IMR-90 (cell line): ENCODE measurements around the gene ZNF136. TPM values are rescaled to one million over a fixed set of nuclear protein-coding genes. Genes with fewer than 3 reads are reported as not detected.

Source experiments
- ATAC-seq: fragments of 200-7000 bp; cut with Tn5 transposase; 2 replicates; pipeline ENCODE4 v1.9.1; 2020; ENCODE audit warnings: low read depth, mild to moderate bottlenecking, moderate library complexity
- BruUV-seq: library from RNA; stranded (reverse); fragments of 400-500 nt; replicated peaks from 2 replicates; lab custom pipeline; 2021; lab: Mats Ljungman, UMichigan
- CTCF ChIA-PET: fragments of 300-600 bp; formaldehyde crosslinking; extraction: SDS; loops from one replicate; lab custom pipeline; 2021; ENCODE audit warnings: antibody characterized with exemption; lab: Yijun Ruan, JAX
- POLR2A ChIA-PET: fragments of 300-600 bp; sonication (Branson Sonifier 250); formaldehyde crosslinking; loops from one replicate; lab custom pipeline; 2022; ENCODE audit warnings: antibody characterized with exemption; ENCODE audit not compliant: unreplicated experiment; lab: Charles Lee
- DNase-seq: peaks from one replicate; pipeline ENCODE4 v3.0.0; 2013
- H2AFZ ChIP-seq: replicated peaks from 2 replicates; pipeline ENCODE3; 2013; ENCODE audit warnings: low read length, mild to moderate bottlenecking; ENCODE audit not compliant: poor library complexity
- H2AK5ac ChIP-seq: 2 replicates; pipeline ENCODE4 v1.6.1; 2013; ENCODE audit warnings: low read depth, low read length, inconsistent platforms
- H2AK9ac ChIP-seq: replicated peaks from 2 replicates; pipeline ENCODE3; 2013; ENCODE audit warnings: mild to moderate bottlenecking, low read depth, low read length, moderate library complexity; ENCODE audit not compliant: poor library complexity
- H2BK120ac ChIP-seq: 2 replicates; pipeline ENCODE4 v1.6.1; 2013; ENCODE audit warnings: low read depth, low read length, inconsistent platforms
- H2BK15ac ChIP-seq: 3 replicates; pipeline ENCODE4 v1.6.1; 2013; ENCODE audit warnings: low read depth, low read length, inconsistent platforms
- H2BK20ac ChIP-seq: 2 replicates; pipeline ENCODE4 v1.6.1; 2013; ENCODE audit warnings: low read depth, mild to moderate bottlenecking, inconsistent platforms, low read length, moderate library complexity
- H2BK5ac ChIP-seq: 2 replicates; pipeline ENCODE4 v1.6.1; 2013; ENCODE audit warnings: mild to moderate bottlenecking, low read depth, low read length, inconsistent platforms; ENCODE audit not compliant: poor library complexity, severe bottlenecking
- H3K14ac ChIP-seq: replicated peaks from 2 replicates; pipeline ENCODE4 v1.6.1; 2013; ENCODE audit warnings: low read depth, low read length, inconsistent platforms
- H3K18ac ChIP-seq: 2 replicates; pipeline ENCODE4 v1.6.1; 2013; ENCODE audit warnings: low read depth, low read length, control low read depth
- H3K23ac ChIP-seq: 2 replicates; pipeline ENCODE4 v1.6.1; 2013; ENCODE audit warnings: low read depth, low read length, inconsistent platforms
- H3K27ac ChIP-seq: 2 replicates; pipeline ENCODE4 v1.5.1; 2013; ENCODE audit warnings: mild to moderate bottlenecking, control low read depth, low read length; ENCODE audit not compliant: insufficient read depth
- H3K27me3 ChIP-seq: 2 replicates; pipeline ENCODE4 v1.6.1; 2013; ENCODE audit warnings: low read length; ENCODE audit not compliant: control insufficient read depth, insufficient read depth
- H3K36me3 ChIP-seq: 2 replicates; pipeline ENCODE4 v1.6.1; 2013; ENCODE audit warnings: low read length, mixed read lengths; ENCODE audit not compliant: control insufficient read depth, insufficient read depth
- H3K4ac ChIP-seq: 2 replicates; pipeline ENCODE4 v1.6.1; 2013; ENCODE audit warnings: low read depth, low read length, inconsistent platforms
- H3K4me1 ChIP-seq: 2 replicates; pipeline ENCODE4 v1.6.1; 2013; ENCODE audit warnings: low read length, mixed read lengths; ENCODE audit not compliant: control insufficient read depth, insufficient read depth
- H3K4me2 ChIP-seq: 2 replicates; pipeline ENCODE4 v1.6.1; 2013; ENCODE audit warnings: low read depth, mild to moderate bottlenecking, control low read depth, low read length, moderate library complexity
- H3K4me3 ChIP-seq: 2 replicates; pipeline ENCODE4 v1.5.1; 2013; ENCODE audit warnings: low read depth, mild to moderate bottlenecking, control low read depth, low read length, moderate library complexity; ENCODE audit not compliant: insufficient read depth
- H3K56ac ChIP-seq: 2 replicates; pipeline ENCODE4 v1.6.1; 2013; ENCODE audit warnings: low read length, inconsistent platforms; ENCODE audit not compliant: insufficient read depth; ENCODE audit errors: extremely low read depth
- H3K79me1 ChIP-seq, 2 experiments: 2 replicates each; pipeline ENCODE4 v1.6.1; 2013; ENCODE audit warnings: low read length in 2 of 2, inconsistent platforms in 1 of 2, low read depth in 1 of 2
- H3K9ac ChIP-seq: 2 replicates; pipeline ENCODE4 v1.6.1; 2013; ENCODE audit warnings: low read depth, low read length, control low read depth
- H3K9me1 ChIP-seq: 2 replicates; pipeline ENCODE4 v1.6.1; 2013; ENCODE audit warnings: low read length, inconsistent platforms; ENCODE audit not compliant: insufficient read depth
- H3K9me3 ChIP-seq: 2 replicates; pipeline ENCODE4 v1.6.1; 2013; ENCODE audit warnings: low read length; ENCODE audit not compliant: control insufficient read depth, insufficient read depth
- H4K20me1 ChIP-seq: 2 replicates; pipeline ENCODE4 v1.6.1; 2013; ENCODE audit warnings: low read length, inconsistent platforms; ENCODE audit not compliant: insufficient read depth
- H4K5ac ChIP-seq: 2 replicates; pipeline ENCODE4 v1.6.1; 2013; ENCODE audit warnings: mild to moderate bottlenecking, low read depth, low read length, control low read depth
- H4K8ac ChIP-seq, 2 experiments: 2 replicates each; pipeline ENCODE4 v1.6.1; 2013; ENCODE audit warnings: low read depth in 2 of 2, low read length in 2 of 2, control low read depth in 1 of 2, inconsistent platforms in 1 of 2
- H4K91ac ChIP-seq: 2 replicates; pipeline ENCODE4 v1.6.1; 2013; ENCODE audit warnings: low read depth, low read length, inconsistent platforms; ENCODE audit not compliant: insufficient read depth
- CHD1 ChIP-seq: IDR thresholded peaks from 2 replicates; pipeline ENCODE4 v1.6.1; 2012; ENCODE audit warnings: low read depth, low read length, improper control_type of control experiment
- RCOR1 ChIP-seq: IDR thresholded peaks from 2 replicates; pipeline ENCODE4 v1.6.1; 2012; ENCODE audit warnings: mild to moderate bottlenecking, low read length, improper control_type of control experiment; ENCODE audit not compliant: insufficient replicate concordance
- WGBS, 2 experiments: methylation state at CpG; one replicate each; pipeline versions ENCODE4 v1.1.5 to v1.1.7; 2013; ENCODE audit warnings: missing lambda C conversion rate in 2 of 2; ENCODE audit not compliant: insufficient read length in 1 of 2; ENCODE audit errors: extremely low coverage in 2 of 2; 5-methylcytosine and 5-hydroxymethylcytosine counted together
- dilution Hi-C: fragments of 300-500 bp; cut with HindIII; formaldehyde crosslinking; loops from one replicate; pipeline ENCODE4 v1.14.3; 2018; ENCODE audit warnings: low sequenced_read_pairs; ENCODE audit not compliant: unreplicated experiment
- in situ Hi-C: fragments of 300-500 bp; cut with MboI; formaldehyde crosslinking; loops from 3 replicates; pipeline ENCODE4 v1.14.3; 2019; ENCODE audit warnings: low sequenced_read_pairs, inconsistent platforms, mixed read lengths
- intact Hi-C: fragments of 100-400 bp; cut with micrococcal nuclease; formaldehyde crosslinking; loops from 2 replicates; pipeline ENCODE4 v1.10.0; 2022
- polyA plus RNA-seq, 3 experiments: library from polyadenylated mRNA; depleted of rRNA; stranded (reverse); fragments of >200 nt; gene quantifications; 2 replicates each; pipeline ENCODE4 v1.2.3, GENCODE V29; 2012; ENCODE audit warnings: low replicate concordance in 1 of 3
- total RNA-seq: library from RNA; depleted of rRNA; stranded (reverse); fragments of >200 nt; gene quantifications from 2 replicates; pipeline ENCODE4 v1.2.3, GENCODE V29; 2012

Gene ZNF136
- total and polyA plus RNA-seq, 2 of the 4 experiments (the other 2 are of a cell fraction), result 1.9 to 6.8 TPM

GRCh38 chr19:12137221-12137940 is 25.5 kb upstream of the ZNF136 start:
- Histone ChIP-seq H2BK15ac (no peak overlapping the region), H3K14ac (no peak overlapping the region), H4K91ac (no peak overlapping the region), H4K8ac (no peak overlapping the region), H3K79me1 (peaks cover 16 to 21% of the 10 kb centered on the region in 2 experiments), H3K9me3 (peaks cover 38% of the 10 kb centered on the region), H3K27ac (no peak overlapping the region), H2BK5ac (no peak overlapping the region), H4K5ac (no peak overlapping the region), H3K56ac (no peak overlapping the region), H3K27me3 (no peaks in the 10 kb centered on the region), H3K4me1 (peaks cover 3% of the 10 kb centered on the region; the same call in 1 of the 2 replicates), H2AFZ (no peak overlapping the region), H3K4me3 (no peak overlapping the region), H2BK120ac (no peak overlapping the region), H3K18ac (no peak overlapping the region), H3K4me2 (no peak overlapping the region), H4K20me1 (0 out of 2 replicates have a peak, but pooled peaks cover 2% of the 10 kb centered on the region), H3K9ac (no peak overlapping the region), H2BK20ac (no peak overlapping the region), H3K4ac (no peak overlapping the region), H3K9me1 (no peaks in the 10 kb centered on the region), H2AK9ac (no peak overlapping the region), H3K36me3 (peaks cover 47% of the 10 kb centered on the region), H3K23ac (no peak overlapping the region), H2AK5ac (no peak overlapping the region)
- BruUV-seq, result no TSS peak
- dilution Hi-C loops, result no loop called here
- TF ChIP-seq RCOR1 (no peak), CHD1 (no peak)
- DNase-seq (no peak), ATAC-seq (no peak)
- WGBS, 2 experiments, result 96% methylated on average over 4 of the region's 7 CpGs; no CpG with 5 or more reads in 1 of the 2 experiments
- ChIA-PET POLR2A (no interaction called here), CTCF (interaction anchor here (0.6 to 1.0 kb wide), 2 partner anchors 46 to 181 kb away, joined by 3 read pairs; no protein-coding TSS in a partner anchor)
- in situ Hi-C loops, result no loop called here
- intact Hi-C loops, result no loop called here
